Germinal center (tissue), 1 donor: Measurements from ENCODE around the gene PSMB3.
"Not testable (repeated sequence)": the region's sequence is repeated elsewhere in the genome, so short reads cannot be mapped to it uniquely, and the experiment has no call there.

ENCODE experiments used
- DNase-seq: peaks from one replicate; pipeline ENCODE4 v3.0.0; 2012; ENCODE audit warnings: mixed read lengths, low spot score

The PSMB3 gene

DNA sequence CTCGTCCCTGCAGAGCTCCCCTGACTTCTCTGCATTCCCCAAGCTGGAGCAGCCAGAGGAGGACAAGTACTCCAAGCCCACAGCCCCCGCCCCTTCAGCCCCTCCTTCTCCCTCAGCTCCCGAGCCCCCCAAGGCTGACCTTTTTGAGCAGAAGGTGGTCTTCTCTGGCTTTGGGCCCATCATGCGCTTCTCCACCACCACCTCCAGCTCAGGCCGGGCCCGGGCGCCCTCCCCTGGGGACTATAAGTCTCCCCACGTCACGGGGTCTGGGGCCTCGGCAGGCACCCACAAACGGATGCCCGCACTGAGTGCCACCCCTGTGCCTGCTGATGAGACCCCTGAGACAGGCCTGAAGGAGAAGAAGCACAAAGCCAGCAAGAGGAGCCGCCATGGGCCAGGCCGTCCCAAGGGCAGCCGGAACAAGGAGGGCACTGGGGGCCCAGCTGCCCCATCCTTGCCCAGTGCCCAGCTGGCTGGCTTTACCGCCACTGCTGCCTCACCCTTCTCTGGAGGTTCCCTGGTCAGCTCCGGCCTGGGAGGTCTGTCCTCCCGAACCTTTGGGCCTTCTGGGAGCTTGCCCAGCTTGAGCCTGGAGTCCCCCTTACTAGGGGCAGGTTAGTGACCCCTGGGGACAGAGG, 36.1 kb upstream of the PSMB3 start:
- no peak for DNase-seq

DNA sequence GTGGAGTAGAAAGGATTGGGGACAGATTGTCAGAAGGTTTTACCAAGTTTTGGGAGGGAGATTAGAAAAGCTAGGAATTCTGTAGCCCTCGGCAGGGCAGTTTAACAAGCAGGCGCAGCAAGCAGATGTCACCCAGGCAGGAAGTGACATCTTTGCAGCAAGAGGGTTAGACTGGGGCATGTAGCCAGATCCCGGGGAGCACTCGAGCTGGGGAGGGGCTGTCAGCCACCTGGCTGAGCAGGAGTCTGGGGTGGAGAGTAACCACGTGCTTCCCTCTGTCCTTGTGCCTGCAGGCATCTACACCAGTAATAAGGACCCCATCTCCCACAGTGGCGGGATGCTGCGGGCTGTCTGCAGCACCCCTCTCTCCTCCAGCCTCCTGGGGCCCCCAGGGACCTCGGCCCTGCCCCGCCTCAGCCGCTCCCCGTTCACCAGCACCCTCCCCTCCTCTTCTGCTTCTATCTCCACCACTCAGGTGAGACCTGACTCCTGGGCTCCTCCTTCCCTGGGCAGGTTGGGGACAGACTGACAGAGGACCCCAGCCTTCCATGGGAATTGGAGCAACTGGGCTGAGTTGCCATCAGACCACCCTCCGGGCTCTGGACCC, 35.3 kb upstream of the PSMB3 start:
- no peak for DNase-seq

DNA sequence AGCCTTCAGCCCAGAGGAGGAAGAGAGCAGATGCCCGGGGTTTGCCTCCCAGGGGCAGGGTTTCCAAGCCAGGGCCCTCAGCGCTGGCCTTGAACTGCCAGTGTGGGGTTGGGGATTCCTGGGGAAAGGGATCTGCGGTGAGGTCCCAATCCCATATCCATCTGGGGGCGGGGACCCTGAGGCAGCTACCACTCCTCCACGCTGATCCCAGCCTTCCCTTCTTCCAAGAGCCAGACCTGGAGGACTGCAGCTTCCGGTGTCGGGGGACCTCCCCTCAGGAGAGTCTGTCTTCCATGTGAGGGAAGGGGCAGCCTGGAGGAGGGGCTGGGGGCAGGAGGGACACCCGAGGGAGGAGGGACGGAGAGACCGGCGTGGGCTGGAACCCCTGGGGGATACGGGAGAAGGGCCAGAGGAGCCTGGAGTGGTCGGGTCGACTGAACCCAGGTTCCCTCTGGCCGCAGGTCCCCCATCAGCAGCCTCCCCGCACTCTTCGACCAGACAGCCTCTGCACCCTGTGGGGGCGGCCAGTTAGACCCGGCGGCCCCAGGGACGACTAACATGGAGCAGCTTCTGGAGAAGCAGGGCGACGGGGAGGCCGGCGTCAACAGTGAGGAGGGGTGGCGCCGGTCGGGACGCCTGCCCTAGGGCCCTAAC, 33.1 kb upstream of the PSMB3 start:
- no peak for DNase-seq

DNA sequence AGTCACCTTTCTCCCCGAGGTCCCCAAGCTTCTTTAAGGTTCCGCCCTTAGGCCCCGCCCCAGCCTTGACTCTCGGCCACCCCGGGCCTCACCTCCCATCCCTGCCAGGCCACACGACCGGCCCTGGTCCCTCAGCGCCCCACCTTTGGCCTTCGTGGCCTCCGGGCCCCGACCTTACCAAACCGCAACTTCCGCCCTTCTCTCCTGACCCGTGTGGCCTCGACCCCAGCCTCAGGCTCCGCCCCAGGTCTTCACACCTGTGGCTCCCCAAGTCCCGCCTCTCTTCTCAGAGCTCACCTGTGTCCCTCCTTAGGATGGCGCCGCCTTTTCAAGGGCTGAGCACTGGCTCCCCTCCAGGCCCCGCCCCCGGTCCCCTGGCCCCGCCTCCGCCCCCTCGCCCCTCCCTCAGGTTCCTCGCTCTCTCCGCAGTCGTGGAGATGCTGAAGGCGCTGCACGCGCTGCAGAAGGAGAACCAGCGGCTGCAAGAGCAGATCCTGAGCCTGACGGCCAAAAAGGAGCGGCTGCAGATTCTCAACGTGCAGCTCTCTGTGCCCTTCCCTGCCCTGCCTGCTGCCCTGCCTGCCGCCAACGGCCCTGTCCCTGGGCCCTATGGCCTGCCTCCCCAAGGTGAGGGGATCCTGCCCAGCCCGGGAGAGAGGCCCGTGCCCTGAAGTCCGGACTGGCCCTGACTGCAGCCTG, 32.4 kb upstream of the PSMB3 start:
- no peak for DNase-seq

DNA sequence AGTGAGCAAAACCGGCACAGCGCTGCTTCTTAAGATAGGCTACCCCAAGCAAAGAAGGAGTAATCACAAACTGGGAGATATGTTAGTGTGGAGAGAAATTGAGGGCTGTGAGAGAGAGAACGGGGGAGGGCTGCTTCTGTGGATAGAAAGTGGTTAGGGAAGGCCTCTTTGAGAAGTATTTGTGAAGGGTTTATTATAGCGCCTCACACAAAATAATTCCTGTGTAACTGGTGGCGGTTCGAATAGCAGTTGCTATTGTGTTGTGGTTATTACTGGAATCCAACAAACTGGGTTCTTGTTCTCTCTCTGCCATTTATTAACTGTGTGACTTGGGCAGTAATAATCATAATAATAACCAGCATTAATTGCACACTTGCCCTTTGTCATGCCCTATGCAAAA, 31.6 kb upstream of the PSMB3 start:
- DNase-seq = no peak

DNA sequence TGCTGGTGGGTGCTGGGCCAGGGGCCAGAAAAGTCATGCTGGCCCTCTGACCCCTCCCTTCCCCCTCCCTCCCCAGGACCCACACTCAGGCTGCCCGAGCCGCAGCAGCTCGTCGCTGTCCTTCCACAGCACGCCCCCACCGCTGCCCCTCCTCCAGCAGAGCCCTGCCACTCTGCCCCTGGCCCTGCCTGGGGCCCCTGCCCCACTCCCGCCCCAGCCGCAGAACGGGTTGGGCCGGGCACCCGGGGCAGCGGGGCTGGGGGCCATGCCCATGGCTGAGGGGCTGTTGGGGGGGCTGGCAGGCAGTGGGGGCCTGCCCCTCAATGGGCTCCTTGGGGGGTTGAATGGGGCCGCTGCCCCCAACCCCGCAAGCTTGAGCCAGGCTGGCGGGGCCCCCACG, 30.7 kb upstream of the PSMB3 start:
- no peak for DNase-seq

DNA sequence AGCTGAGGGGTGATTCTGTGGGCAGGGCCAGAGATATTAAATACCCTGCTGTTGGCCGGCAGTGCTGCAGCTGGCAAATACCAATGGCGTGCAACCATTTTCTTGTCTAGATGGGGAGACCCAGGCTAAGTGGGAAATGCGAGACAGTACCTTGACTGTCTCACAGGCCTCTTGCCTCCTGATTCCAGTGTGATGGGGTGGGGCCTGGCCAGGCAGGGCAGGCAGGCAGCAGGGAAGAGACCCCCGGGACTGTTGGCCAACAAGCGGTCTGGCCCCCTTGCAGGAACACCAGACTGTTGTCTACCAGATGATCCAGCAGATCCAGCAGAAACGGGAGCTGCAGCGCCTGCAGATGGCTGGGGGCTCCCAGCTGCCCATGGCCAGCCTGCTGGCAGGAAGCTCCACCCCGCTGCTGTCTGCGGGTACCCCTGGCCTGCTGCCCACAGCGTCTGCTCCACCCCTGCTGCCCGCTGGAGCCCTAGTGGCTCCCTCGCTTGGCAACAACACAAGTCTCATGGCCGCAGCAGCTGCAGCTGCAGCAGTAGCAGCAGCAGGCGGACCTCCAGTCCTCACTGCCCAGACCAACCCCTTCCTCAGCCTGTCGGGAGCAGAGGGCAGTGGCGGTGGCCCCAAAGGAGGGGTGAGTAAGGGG, 28.1 kb upstream of the PSMB3 start:
- no peak for DNase-seq

DNA sequence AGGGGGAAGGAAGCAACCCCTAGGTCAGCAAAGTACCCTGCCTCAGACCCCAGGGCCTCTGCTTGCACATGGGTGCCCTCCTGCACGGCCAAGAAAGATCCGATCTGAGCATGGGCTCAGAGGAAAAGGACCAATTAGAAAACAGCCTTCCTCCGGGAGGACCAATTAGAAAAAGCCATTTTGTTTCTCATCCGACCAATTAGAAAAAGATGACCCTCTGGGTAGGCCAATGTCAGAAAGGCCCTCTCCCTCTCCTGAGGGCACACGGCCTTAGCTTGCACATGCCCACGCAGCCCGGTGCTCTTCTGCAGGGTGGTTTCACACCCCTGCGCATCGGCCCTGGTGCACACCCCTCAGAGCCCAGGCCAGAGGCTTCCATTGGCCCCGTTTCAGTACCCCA, 27.5 kb upstream of the PSMB3 start:
- no peak for DNase-seq

DNA sequence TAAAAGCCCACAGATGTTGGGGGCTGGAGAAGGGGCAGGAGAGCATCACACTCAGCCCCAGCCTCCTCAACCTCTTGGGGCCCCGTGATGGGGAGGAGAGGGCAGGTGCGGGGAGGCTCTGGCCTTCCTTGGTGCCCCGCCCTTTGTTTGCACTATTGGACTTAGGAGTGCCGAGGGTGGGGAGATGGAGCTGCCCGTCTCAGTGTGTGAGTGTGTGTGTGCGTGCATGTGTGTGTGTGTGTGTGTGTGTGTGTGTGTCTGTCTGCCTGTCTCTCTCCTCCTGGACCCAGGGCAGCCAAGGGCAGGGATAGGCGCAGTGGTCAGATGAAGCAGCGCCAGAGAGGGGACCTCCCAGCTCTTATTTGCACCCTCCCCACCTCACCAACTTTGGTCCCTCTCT, 26.4 kb upstream of the PSMB3 start:
- DNase-seq = not testable (repeated sequence)

DNA sequence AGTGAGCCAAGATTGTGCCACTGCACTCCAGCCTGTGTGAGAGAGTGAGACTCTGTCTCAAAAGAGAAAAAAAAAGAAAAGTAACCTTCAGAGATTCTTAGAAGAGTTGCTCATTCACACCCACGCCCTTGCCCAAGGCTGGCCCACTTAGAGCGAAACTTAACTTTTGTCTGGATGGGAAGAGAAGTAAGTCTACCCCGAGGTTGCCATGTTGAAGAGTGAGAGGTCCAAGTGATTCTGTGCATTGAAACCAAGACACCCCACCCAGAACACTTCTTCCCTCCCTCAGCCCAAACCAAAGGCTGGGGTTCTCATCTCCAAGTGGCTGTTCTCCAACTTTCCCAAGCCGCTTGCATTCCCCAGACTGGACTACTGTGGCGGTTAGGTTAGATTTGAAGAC, 24.8 kb upstream of the PSMB3 start:
- no peak for DNase-seq

DNA sequence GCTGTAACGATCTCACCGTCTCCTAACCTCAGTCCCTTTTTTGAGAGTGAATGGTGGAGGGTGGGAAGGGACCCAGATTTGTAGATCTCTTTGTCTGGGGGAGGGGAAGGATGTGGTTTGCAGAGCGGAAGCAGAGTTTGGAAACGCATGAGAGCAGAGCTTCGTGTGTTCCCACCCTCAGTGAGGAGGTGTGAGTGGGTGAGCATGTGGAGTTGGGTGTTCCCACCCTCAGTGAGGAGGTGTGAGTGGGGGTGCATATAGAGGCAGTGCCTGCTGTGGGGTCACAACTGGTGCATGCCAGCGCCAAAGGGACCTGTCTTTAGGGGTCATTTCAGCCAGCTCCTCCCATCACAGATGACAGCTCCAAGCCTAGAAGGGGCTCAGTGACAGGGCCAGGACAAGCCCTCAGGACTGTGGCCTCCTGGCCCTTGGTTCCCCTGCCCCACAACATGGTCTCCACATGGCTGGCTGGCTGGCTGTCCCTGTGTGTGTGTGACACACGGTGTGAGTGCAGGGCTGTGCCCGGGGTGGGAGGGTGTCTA, 24.2 kb upstream of the PSMB3 start:
- no peak for DNase-seq

DNA sequence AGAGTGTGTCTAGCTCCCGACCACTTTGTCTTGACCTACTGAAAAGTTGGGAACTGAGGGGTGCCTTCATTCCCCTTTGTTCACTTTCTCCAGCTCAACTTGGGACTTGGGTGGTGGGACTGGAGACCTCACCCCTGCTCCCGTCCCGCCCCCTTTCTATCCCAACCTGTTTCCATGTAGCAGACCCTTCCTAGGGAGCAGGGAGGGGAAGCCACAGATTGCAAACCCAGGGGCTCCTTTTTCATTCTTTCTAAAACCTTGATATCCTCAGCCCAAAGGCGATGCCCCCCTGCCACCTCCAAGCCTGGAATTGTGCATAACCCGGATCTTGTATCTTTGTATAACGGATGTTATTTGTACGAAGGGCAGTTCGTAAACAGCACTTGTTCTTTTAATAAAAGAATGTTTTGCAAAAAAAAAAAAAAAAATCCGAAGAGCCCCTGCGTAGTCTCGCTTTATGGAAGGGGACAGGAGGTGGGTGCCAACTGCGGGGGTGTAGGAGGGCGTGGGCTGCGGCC, 23.1 kb upstream of the PSMB3 start:
- DNase-seq = no peak

DNA sequence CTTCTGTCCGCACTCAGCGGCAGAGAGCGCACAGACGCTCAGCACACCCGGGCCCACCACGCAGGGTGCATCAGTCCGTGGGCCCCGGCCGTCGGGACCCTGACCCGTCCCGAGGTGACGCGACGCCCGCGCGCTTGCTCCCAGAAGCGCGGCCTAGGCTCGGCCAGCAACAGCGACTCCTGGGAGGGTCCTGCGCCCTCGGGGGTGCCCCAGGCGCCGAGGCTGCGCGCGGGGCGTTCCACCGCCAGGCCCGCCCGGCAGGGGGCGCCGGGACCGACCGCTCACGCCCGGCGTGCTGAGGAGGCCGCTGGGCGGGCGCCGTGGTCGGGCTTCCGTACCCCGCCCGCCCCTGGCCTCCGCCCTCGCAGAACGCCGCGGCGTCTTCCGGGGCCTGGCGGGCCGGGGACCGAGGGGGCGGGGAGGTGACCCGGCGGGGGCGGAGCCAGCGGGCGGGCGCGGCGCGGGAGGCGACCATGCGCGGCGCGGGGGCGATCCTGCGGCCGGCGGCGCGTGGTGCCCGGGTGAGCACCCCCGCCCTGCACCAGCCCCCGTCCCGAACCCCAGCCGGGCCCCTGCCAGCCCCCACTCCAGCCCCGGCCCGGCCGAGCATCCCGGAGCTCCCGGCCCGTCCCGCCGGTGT, 22.5 kb upstream of the PSMB3 start, which contains the start of gene CISD3:
Gene CISD3 (plus strand): TSS at position 456 of the 640 bp plus-strand sequence. CDS start 18 bp downstream, at position 474.
- DNase-seq = peak; percentile 94

DNA sequence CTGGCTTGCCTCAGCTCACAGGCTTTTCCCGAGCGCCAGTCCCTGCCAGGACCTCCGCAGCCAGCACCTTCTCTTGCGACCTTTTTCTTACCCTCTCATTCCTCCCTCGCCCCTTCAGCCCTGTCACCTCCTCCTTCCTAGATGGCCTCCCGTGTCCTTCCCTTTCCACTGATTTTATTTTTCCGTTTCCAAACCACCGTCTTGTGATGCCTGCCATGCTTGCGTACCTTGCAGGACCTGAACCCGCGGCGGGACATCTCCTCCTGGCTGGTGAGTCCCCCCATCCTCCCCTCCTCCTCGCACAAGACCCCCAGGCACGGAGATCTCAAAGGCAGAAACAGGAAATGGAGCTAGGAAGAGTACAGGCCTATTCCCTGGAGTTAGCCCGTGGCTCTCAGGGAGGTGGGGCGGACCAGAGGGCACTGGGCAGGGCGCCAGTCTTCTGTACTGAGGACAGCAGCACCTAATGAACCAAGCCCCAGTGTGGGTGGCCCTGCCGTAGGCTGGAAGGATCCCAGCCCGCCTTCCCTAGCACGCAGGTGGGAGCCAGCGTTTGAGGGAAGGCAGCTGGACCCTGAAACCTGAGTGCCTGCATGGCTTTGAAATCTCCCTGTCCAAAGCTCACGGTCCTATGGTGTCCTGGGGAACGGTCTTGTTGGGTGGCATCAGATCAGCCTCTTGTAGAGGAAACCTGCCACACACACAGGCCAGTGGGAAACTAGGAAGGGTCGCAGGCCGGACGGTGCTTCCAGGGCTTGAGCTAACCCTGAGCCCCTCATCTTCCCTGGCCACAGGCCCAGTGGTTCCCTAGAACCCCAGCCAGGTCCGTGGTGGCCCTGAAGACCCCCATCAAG, 21.8 kb upstream of the PSMB3 start:
- DNase-seq = no peak

DNA sequence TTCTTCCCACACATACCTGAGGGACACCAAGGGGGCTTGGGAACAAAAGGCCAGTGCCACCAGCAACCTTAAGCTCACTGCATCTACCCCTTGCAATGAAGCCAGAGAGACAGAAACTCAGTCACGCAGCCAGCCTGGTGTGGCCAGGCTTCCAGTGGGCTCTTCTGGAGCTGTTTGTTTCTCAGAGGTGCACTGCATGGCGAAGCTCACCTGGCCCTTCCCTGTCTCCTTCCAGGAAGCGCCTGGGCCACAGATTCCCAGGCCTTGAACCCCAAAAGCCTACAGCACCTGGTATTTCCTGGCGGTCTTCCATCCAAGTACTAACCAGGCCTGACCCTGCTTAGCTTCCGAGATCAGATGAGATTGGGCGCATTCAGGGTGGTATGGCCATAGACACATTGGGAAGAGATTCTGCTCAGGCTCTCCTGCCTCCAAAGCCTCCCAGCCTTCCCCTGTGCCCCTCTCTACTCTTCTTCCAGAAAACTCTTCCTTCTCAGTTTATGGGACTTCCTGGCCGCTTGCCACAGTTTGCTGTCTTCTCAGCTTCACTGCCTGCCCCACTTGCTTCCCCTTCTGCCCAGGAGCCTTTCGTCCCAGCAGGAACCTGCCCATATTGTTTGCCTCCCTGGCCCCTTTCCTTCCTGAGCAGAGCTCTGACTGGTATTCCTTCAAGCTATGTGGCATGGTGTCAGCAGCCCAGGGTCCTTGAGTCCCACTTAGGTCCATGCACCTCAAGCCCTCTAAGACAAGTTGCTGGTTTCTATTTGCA, 20.8 kb upstream of the PSMB3 start:
- no peak for DNase-seq

DNA sequence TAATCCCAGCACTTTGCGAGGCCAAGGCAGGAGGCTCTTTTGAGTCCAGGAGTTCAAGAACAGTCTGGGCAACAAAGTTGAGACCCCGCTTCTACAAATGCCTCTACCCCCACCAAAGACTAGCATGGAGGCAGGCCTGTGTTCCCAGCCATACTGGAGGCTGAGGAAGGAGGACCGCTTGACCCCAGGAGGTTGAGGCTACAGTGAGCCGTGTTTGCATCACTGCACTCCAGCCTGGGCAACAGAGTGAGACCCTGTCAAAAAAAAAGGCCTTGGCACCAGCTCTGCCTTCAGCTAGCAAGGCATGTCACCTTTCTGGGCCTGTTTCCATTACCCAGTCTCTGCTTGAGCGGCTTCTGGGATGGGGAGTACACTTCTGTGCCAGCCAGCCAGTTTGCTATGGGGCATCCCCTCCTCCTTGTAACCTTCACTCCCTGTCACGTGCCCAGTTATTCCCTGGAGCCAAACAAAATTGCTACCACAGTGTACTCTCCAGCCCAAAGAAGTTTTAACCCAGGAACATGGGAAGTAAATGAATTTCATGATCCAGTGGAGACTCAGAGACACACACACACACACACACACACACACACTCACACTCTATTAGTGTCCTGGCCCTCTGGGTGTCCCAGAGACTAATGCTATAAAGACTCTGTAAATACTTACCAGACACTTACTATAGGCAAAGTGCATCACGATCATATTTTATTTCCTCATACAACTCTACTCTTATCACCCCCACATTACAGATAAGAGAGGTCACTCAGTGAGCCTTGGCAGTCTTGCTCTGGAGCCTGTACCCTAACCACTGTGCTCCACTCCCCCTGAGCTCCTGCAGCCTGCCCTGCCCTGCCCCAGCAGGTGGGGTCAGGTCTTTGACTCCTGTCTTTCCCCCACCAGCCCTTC, 19.9 kb upstream of the PSMB3 start:
- no peak for DNase-seq

DNA sequence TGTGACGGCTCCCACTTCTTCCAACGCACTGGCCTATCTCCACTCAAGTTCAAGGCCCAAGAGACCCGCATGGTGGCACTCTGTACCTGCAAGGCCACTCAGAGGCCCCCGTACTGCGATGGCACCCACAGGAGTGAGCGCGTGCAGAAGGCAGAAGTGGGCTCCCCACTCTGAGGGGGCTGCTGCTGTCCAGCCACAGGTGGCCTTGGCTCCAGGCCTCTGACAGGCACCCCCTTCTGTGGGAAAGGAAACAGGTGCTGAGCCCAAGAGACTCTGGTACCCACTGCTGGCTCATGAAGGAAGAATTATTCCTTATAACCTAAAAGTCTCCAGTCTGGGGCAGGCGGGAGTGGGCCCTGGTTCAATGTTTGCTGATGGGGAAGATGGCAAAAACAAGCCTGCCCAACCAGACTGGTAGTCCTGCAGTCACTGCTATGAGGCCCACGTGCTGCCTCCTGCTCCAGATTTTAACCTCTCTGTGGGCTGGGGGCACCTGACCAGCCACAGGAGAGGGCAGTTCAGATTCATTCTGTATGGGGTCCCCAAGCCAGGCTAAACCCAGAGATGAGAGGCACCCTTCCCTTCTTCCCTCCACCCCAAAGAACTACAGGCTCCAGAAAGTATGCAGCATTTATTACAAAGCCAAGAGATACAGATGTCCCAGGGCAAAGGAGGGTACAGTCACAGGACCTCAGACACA, 19.1 kb upstream of the PSMB3 start:
- DNase-seq = no peak
